Osteoblast (primary cell): ENCODE data around the gene AAR2. TPM values are rescaled to one million over a fixed set of nuclear protein-coding genes. Genes with fewer than 3 reads are reported as not detected.

ENCODE experiments used
- DNase-seq: peaks from one replicate; pipeline ENCODE4 v3.0.0; 2011; ENCODE audit warnings: low spot score, mixed read lengths; ENCODE audit not compliant: insufficient read length; ENCODE audit errors: missing footprints
- H2AFZ ChIP-seq: 2 replicates; pipeline ENCODE4 v1.6.0; 2011; ENCODE audit warnings: mild to moderate bottlenecking, low read length
- H3K27ac ChIP-seq: 2 replicates; pipeline ENCODE4 v1.5.1; 2011; ENCODE audit warnings: mild to moderate bottlenecking, low read depth, low read length, moderate library complexity
- H3K27me3 ChIP-seq: 2 replicates; pipeline ENCODE4 v1.6.0; 2012; ENCODE audit warnings: mild to moderate bottlenecking, control low read depth, inconsistent platforms, low read length, moderate library complexity; ENCODE audit not compliant: insufficient read depth
- H3K36me3 ChIP-seq: 2 replicates; pipeline ENCODE4 v1.5.1; 2011; ENCODE audit warnings: mild to moderate bottlenecking, low read length, control low read depth, moderate library complexity; ENCODE audit not compliant: insufficient read depth
- H3K4me1 ChIP-seq: 2 replicates; pipeline ENCODE4 v1.5.1; 2011; ENCODE audit warnings: mild to moderate bottlenecking, low read length, control low read depth, moderate library complexity; ENCODE audit not compliant: insufficient read depth
- H3K4me2 ChIP-seq: 2 replicates; pipeline ENCODE4 v1.6.0; 2011; ENCODE audit warnings: mild to moderate bottlenecking, low read length; ENCODE audit not compliant: insufficient read depth
- H3K4me3 ChIP-seq: fragments of 200-600 bp; sonication (generic); 3 replicates; pipeline ENCODE4 v1.5.1; 2012; ENCODE audit warnings: mild to moderate bottlenecking, low read length, inconsistent platforms; ENCODE audit not compliant: insufficient read depth
- H3K79me2 ChIP-seq: 2 replicates; pipeline ENCODE4 v1.6.0; 2012; ENCODE audit warnings: mild to moderate bottlenecking, low read length, control low read depth, inconsistent platforms; ENCODE audit not compliant: insufficient read depth
- H3K9me3 ChIP-seq: 2 replicates; pipeline ENCODE4 v1.5.1; 2011; ENCODE audit warnings: low read depth, low read length, control low read depth
- H4K20me1 ChIP-seq: 2 replicates; pipeline ENCODE4 v1.6.0; 2012; ENCODE audit warnings: mild to moderate bottlenecking, low read length, control low read depth; ENCODE audit not compliant: insufficient read depth
- total RNA-seq: library from RNA; depleted of rRNA; stranded (reverse); fragments of >200 nt; gene quantifications from 2 replicates; pipeline ENCODE4 v1.2.3, GENCODE V29; 2012
- TF ChIP-seq, protein P1 (sequence below): IDR thresholded peaks from 2 replicates; pipeline ENCODE4 v1.5.1; 2011; ENCODE audit warnings: mild to moderate bottlenecking, low read depth, low read length, moderate library complexity; ENCODE audit errors: extremely low read depth

Gene AAR2
- total RNA-seq, 1 donor, result 29.0 TPM

DNA sequence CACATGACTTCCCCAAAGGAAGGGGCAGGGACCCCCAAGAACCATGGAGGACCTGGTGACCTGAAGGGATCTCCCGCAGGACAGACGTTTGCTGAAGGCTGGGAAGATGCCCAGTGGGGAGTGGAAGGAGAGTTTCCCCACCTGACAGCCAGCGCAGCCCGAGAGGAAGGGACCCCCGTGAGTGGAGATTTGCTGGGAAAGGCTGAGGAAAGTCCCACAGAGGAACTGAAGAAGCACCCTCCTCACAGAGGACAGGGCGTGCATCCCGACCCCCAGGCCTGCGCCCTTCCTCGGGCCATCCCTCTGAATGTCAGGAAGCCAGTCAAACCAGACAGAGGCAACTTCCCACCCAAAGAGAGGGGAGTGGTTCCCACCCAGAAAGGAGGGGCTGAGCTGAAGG, 29.6 kb upstream of the AAR2 start:
- TF ChIP-seq, protein P1, sequence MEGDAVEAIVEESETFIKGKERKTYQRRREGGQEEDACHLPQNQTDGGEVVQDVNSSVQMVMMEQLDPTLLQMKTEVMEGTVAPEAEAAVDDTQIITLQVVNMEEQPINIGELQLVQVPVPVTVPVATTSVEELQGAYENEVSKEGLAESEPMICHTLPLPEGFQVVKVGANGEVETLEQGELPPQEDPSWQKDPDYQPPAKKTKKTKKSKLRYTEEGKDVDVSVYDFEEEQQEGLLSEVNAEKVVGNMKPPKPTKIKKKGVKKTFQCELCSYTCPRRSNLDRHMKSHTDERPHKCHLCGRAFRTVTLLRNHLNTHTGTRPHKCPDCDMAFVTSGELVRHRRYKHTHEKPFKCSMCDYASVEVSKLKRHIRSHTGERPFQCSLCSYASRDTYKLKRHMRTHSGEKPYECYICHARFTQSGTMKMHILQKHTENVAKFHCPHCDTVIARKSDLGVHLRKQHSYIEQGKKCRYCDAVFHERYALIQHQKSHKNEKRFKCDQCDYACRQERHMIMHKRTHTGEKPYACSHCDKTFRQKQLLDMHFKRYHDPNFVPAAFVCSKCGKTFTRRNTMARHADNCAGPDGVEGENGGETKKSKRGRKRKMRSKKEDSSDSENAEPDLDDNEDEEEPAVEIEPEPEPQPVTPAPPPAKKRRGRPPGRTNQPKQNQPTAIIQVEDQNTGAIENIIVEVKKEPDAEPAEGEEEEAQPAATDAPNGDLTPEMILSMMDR, result no peak
- Histone ChIP-seq H3K27ac (no peak overlapping the region), H3K4me3 (no peak overlapping the region), H3K27me3 (no peaks in the 10 kb centered on the region), H3K4me1 (no peaks in the 10 kb centered on the region), H4K20me1 (no peaks in the 10 kb centered on the region), H3K79me2 (no peaks in the 10 kb centered on the region), H3K9me3 (no peaks in the 10 kb centered on the region), H3K36me3 (peaks cover 4% of the 10 kb centered on the region), H3K4me2 (no peak overlapping the region), H2AFZ (no peak overlapping the region)
- DNase-seq, result no peak

DNA sequence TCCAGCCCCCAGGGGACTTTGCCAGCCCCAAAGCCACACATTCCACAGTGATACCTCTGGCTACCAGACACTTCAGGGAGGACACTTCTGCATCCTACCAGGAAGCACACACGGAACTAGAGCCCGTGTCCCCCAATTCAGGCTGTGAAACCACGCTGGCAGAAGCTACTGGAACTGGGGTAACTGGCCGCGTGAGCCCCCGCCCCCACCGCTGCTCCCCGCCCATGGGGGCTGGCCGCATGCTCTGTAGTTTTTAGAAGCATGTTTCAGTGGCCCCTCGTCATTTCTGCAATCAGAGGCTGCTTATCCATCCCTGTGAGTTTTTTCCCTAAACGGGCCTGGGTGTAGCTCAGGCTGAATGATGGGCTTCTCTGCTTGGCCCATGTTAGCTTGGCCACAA, 28.7 kb upstream of the AAR2 start:
- Histone ChIP-seq H3K36me3 (peaks cover 7% of the 10 kb centered on the region), H3K9me3 (no peaks in the 10 kb centered on the region), H2AFZ (no peak overlapping the region), H3K27ac (no peak overlapping the region), H3K79me2 (no peaks in the 10 kb centered on the region), H3K27me3 (no peaks in the 10 kb centered on the region), H3K4me1 (no peaks in the 10 kb centered on the region), H4K20me1 (no peaks in the 10 kb centered on the region), H3K4me2 (no peak overlapping the region), H3K4me3 (no peak overlapping the region)
- TF ChIP-seq, protein P1, result no peak
- DNase-seq, result no peak

DNA sequence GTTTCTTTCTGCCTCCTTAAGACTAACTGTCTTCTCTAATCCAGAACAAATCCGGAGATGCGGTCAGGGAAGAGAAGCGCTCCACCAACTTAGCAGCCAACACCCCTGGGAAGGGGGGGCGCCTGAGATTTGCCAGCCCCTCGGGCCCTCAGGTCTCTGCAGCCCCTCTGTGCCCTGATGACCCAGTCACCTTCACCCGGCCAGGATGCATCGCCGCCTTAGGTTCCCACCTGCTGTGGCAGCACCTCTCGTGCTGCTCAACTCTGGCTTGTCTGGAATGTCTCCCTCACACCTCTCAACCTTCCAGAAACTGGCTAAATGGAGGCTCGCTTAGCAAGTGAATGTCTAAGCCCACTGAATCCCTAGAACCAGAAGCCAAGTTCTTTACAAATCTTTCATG, 28.0 kb upstream of the AAR2 start:
- Histone ChIP-seq H3K4me1 (no peaks in the 10 kb centered on the region), H3K4me3 (no peak overlapping the region), H4K20me1 (no peaks in the 10 kb centered on the region), H3K4me2 (no peak overlapping the region), H3K27me3 (no peaks in the 10 kb centered on the region), H3K79me2 (no peaks in the 10 kb centered on the region), H3K27ac (no peak overlapping the region), H3K36me3 (peaks cover 7% of the 10 kb centered on the region), H3K9me3 (no peaks in the 10 kb centered on the region), H2AFZ (no peak overlapping the region)
- DNase-seq, result no peak
- TF ChIP-seq, protein P1, result no peak

DNA sequence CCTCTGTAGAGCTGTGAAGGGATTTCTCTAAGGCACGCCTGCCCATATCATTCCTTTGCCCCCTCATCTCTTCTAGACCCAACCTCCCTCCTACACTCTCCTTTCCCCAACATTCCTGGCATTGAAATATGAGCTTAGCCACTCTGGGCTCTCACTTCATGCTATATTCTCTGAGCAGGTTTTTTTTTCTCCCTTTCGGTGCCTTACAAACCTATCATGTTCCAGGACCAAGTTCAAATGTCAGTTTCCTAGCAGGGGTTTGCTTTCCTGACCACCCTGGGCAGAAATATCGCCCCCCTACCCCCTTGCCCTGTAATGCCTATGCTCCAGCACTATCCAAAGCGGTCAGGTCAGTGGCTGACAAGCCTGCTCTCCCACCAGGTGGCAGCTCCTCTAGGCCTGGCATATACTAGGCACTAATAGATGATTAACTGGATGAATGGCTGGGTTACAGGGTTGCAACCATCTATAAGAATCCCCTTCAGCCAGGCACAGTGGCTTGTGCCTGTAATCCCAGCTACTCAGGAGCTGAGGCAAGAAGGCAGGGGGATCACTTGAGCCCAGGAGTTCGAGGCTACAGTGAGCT, 25.7 kb upstream of the AAR2 start:
- H3K4me3 ChIP-seq, result no peak overlapping the region
- no peak overlapping the region for H3K27ac ChIP-seq
- H3K9me3 ChIP-seq, result no peaks in the 10 kb centered on the region
- H3K4me1 ChIP-seq, result no peaks in the 10 kb centered on the region
- no peaks in the 10 kb centered on the region for H3K79me2 ChIP-seq
- DNase-seq, result no peak
- TF ChIP-seq, protein P1, result no peak
- H3K4me2 ChIP-seq, result no peak overlapping the region
- H3K27me3 ChIP-seq, result no peaks in the 10 kb centered on the region
- H2AFZ ChIP-seq, result no peak overlapping the region
- H3K36me3 ChIP-seq, result peaks cover 7% of the 10 kb centered on the region
- no peaks in the 10 kb centered on the region for H4K20me1 ChIP-seq
